CD4-positive, CD25-positive, alpha-beta regulatory T cell (primary cell): Measurements from ENCODE around the gene GNPNAT1. TPM values are rescaled to one million over a fixed set of nuclear protein-coding genes. Genes with fewer than 3 reads are reported as not detected.
"Not testable (repeated sequence)": the region's sequence is repeated elsewhere in the genome, so short reads cannot be mapped to it uniquely, and the experiment has no call there.

Experiments used
- ATAC-seq, 2 donors: fragments of 150-1000 bp; cut with Tn5 transposase; one replicate each; pipeline ENCODE4 v1.10.0; 2021; ENCODE audit warnings: low read depth in 2 of 2, moderate number of reproducible peaks in 2 of 2, moderate library complexity in 1 of 2
- DNase-seq, 3 donors: peaks; one replicate each; pipeline versions ENCODE4 v3.0.0 to v3.0.0-alpha.2; 2012 to 2022; ENCODE audit warnings: mixed read lengths in 1 of 3
- H3K27ac ChIP-seq: one replicate; pipeline ENCODE4 v1.7.0; 2013; ENCODE audit warnings: mild to moderate bottlenecking, low read length; ENCODE audit not compliant: insufficient read depth, poor library complexity, severe bottlenecking
- H3K27me3 ChIP-seq: one replicate; pipeline ENCODE4 v1.7.0; 2013; ENCODE audit warnings: low read length; ENCODE audit not compliant: control insufficient read depth, insufficient read depth
- H3K36me3 ChIP-seq: one replicate; pipeline ENCODE4 v1.7.0; 2013; ENCODE audit warnings: mild to moderate bottlenecking, low read length, moderate library complexity; ENCODE audit not compliant: control insufficient read depth, insufficient read depth
- H3K4me1 ChIP-seq: 2 replicates; pipeline ENCODE4 v1.7.0; 2013; ENCODE audit warnings: mild to moderate bottlenecking, low read length; ENCODE audit not compliant: insufficient read depth, control insufficient read depth, poor library complexity, severe bottlenecking
- H3K4me3 ChIP-seq: one replicate; pipeline ENCODE4 v1.7.0; 2013; ENCODE audit warnings: low read depth, mild to moderate bottlenecking, low read length, moderate library complexity
- H3K9me3 ChIP-seq, 2 experiments: 1 replicate in 1 of 2; 2 replicates in 1 of 2; pipeline ENCODE4 v1.7.0; 2013; ENCODE audit warnings: low read length in 2 of 2, mild to moderate bottlenecking in 1 of 2, moderate library complexity in 1 of 2; ENCODE audit not compliant: control insufficient read depth in 2 of 2
- H3K27ac Mint-ChIP-seq, 3 donors: one replicate each; pipeline ENCODE4 v1.8.0; 2020 to 2022; ENCODE audit warnings: mild to moderate bottlenecking in 3 of 3, mixed read lengths in 3 of 3, moderate library complexity in 2 of 3
- H3K27me3 Mint-ChIP-seq: one replicate; pipeline ENCODE4 v1.8.0; 2022; ENCODE audit warnings: mild to moderate bottlenecking, mixed read lengths
- H3K36me3 Mint-ChIP-seq: one replicate; pipeline ENCODE4 v1.8.0; 2020; ENCODE audit warnings: mixed read lengths
- H3K4me1 Mint-ChIP-seq, 4 donors: one replicate each; pipeline ENCODE4 v1.8.0; 2020 to 2022; ENCODE audit warnings: mixed read lengths in 4 of 4, mild to moderate bottlenecking in 1 of 4
- H3K4me3 Mint-ChIP-seq, 4 donors: one replicate each; pipeline ENCODE4 v1.8.0; 2020 to 2022; ENCODE audit warnings: mild to moderate bottlenecking in 4 of 4, mixed read lengths in 4 of 4, moderate library complexity in 3 of 4
- H3K9me3 Mint-ChIP-seq, 7 donors: one replicate each; pipeline ENCODE4 v1.8.0; 2020 to 2022; ENCODE audit warnings: mixed read lengths in 7 of 7, mild to moderate bottlenecking in 3 of 7, moderate library complexity in 2 of 7
- polyA plus RNA-seq, 4 donors: library from polyadenylated mRNA; unstranded; fragments of 300-500 nt; fragmentation: Illumina TruSeq; gene quantifications; one replicate each; pipeline ENCODE4 v1.2.3, GENCODE V29; 2021
- total RNA-seq: library from RNA; stranded (reverse); gene quantifications from one replicate; pipeline ENCODE4 v1.2.3, GENCODE V29; 2022

The GNPNAT1 gene
- total and polyA plus RNA-seq, 5 donors from 2014 or later: 7.9 to 14.2 (median 13.8) TPM

DNA sequence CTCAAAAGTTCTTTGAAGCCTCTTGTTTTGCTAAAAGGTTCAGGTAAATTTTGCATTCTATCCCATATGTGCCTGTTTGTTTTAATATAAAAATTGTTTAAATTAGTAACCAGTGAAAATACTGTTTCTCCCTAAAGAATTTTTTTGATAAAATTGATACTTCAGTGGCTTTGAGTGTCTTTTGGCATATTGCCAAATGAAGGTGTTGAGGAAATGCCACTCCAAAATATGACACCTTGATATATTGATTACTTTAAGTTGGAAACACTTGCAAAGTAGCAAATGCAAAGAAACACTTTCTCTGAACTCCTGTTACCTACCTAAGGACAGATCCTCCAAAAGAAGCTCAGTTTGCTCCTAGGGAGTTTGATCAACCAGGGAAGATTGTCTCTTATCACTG is 53.0 kb downstream of the GNPNAT1 start:
- peak overlapping the region; percentile 17 to 61 (median 44) for H3K4me3 Mint-ChIP-seq
- H3K9me3 Mint-ChIP-seq: peaks cover 0 to 1% (median 0%) of the 10 kb centered on the region in 7 donors
- peaks cover 35% of the 10 kb centered on the region for H3K36me3 Mint-ChIP-seq
- H3K4me1 ChIP-seq: peaks cover 71% of the 10 kb centered on the region
- no peaks in the 10 kb centered on the region for H3K27me3 ChIP-seq
- H3K27me3 Mint-ChIP-seq: no peaks in the 10 kb centered on the region
- DNase-seq (no peak), ATAC-seq (no peak)
- no peaks in the 10 kb centered on the region for H3K9me3 ChIP-seq
- H3K27ac Mint-ChIP-seq: peak overlapping the region; percentile 65 to 98 (median 69)
- peaks cover 20% of the 10 kb centered on the region for H3K36me3 ChIP-seq
- H3K4me3 ChIP-seq: peak overlapping the region; percentile 47
- peak overlapping the region; percentile 1 for H3K27ac ChIP-seq
- H3K4me1 Mint-ChIP-seq: peaks cover 51 to 97% (median 74%) of the 10 kb centered on the region in 4 donors

DNA sequence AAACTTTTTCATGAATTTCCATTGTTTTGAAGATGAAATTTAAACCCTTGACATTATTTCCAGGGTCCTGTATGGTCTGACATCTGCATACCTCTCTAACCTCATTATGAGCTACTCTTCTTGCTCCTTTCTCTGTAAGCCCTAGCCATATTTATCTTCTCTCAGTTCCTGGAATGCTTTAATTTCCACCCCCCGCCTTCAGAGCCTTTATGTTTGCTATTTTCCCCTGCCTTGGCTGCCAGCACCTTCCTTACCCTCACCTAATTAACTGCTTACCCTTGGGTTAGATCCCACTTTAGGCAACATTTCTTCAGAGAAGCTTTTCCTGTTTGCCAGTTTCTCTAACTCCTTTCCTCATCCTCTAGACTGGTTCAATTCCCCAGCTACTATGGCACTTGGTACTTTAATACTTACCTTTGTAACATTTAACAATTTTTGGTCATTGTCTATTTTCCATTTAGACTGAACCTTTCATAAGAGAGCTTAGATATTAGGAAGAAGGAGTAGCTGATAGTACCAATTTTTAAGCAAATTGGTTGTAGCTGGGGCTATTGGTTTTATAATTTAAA is 55.4 kb downstream of the GNPNAT1 start:
- H3K36me3 ChIP-seq: peaks cover 25% of the 10 kb centered on the region
- Mint-ChIP-seq H3K4me1 (peaks cover 47 to 95% (median 71%) of the 10 kb centered on the region in 4 donors), H3K9me3 (peaks cover 0 to 1% (median 0%) of the 10 kb centered on the region in 7 donors), H3K27me3 (no peaks in the 10 kb centered on the region), H3K27ac (peak overlapping the region; percentile 68 to 84 (median 84)), H3K4me3 (peak overlapping the region; percentile 46 to 81 (median 62)), H3K36me3 (peaks cover 43% of the 10 kb centered on the region)
- peak overlapping the region; percentile 43 for H3K27ac ChIP-seq
- H3K4me3 ChIP-seq: peak overlapping the region; percentile 54
- H3K9me3 ChIP-seq: no peaks in the 10 kb centered on the region
- peak in 1 of 3 donors; percentile 12 for DNase-seq
- H3K27me3 ChIP-seq: no peaks in the 10 kb centered on the region
- peak in 1 of 2 donors; percentile 16 for ATAC-seq
- peaks cover 62% of the 10 kb centered on the region for H3K4me1 ChIP-seq

DNA sequence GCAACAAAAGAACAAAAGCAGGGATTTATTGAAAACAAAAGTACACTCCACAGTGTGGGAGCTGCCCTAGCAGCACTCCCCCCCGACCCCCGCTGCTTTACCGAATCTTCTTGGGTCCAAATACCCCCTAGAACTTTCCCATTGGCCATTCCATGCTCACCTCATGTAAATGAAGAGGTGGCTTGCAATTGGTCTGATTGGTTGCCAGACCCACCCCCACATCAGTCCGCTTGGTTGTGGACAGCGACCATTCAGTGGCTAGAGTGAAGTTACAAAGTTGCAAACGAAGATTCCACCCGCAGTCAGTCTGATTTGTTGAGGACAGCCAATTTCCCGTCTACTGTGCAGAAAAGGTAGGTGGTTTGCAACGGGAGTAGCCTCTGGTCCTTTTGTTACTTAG is 57.6 kb downstream of the GNPNAT1 start:
- Histone ChIP-seq H3K27ac (no peak overlapping the region), H3K27me3 (no peaks in the 10 kb centered on the region), H3K9me3 (no peaks in the 10 kb centered on the region), H3K4me3 (no peak overlapping the region), H3K4me1 (peaks cover 64% of the 10 kb centered on the region), H3K36me3 (peaks cover 25% of the 10 kb centered on the region)
- peaks cover 39 to 80% (median 63%) of the 10 kb centered on the region in 4 donors for H3K4me1 Mint-ChIP-seq
- H3K4me3 Mint-ChIP-seq: peak overlapping the region; percentile 8 to 91 (median 28)
- H3K36me3 Mint-ChIP-seq: peaks cover 32% of the 10 kb centered on the region
- no peaks in the 10 kb centered on the region for H3K27me3 Mint-ChIP-seq
- peaks cover 0 to 1% (median 0%) of the 10 kb centered on the region in 7 donors for H3K9me3 Mint-ChIP-seq
- DNase-seq (no peak), ATAC-seq (no peak)
- H3K27ac Mint-ChIP-seq: peak overlapping the region in 2 of 3 donors; percentile 55 to 83

DNA sequence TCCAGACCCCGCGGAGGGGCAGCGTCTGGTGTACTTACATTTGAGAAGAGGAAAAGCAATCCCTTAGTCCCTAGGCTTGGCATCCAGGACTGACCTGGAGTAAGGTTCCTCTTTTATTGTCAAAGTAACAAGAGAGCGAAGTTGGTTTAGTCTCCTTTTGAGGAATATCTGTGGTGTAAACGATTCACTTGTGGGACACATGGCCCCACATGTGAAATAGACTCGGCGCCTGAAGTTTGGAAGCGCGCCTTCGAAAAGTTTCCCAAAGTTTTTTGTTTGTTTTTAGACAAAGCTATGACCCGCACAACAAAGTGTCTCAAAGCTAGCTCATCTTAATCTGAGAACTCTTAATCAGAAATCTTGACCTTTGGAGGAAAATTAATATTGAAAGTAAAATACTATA is 60.7 kb downstream of the GNPNAT1 start:
- Histone ChIP-seq H3K27me3 (no peaks in the 10 kb centered on the region), H3K9me3 (no peaks in the 10 kb centered on the region), H3K4me3 (peak overlapping the region; percentile 96), H3K4me1 (peaks cover 34% of the 10 kb centered on the region), H3K27ac (peak overlapping the region; percentile 83), H3K36me3 (peaks cover 32% of the 10 kb centered on the region)
- Mint-ChIP-seq H3K9me3 (peaks cover 0 to 1% (median 0%) of the 10 kb centered on the region in 7 donors), H3K4me3 (peak overlapping the region; percentile 91 to 97 (median 94)), H3K27ac (peak overlapping the region; percentile 72 to 93 (median 92)), H3K4me1 (peaks cover 24 to 55% (median 41%) of the 10 kb centered on the region in 4 donors), H3K27me3 (no peaks in the 10 kb centered on the region), H3K36me3 (peaks cover 35% of the 10 kb centered on the region)
- ATAC-seq (no peak), DNase-seq (no peak)

DNA sequence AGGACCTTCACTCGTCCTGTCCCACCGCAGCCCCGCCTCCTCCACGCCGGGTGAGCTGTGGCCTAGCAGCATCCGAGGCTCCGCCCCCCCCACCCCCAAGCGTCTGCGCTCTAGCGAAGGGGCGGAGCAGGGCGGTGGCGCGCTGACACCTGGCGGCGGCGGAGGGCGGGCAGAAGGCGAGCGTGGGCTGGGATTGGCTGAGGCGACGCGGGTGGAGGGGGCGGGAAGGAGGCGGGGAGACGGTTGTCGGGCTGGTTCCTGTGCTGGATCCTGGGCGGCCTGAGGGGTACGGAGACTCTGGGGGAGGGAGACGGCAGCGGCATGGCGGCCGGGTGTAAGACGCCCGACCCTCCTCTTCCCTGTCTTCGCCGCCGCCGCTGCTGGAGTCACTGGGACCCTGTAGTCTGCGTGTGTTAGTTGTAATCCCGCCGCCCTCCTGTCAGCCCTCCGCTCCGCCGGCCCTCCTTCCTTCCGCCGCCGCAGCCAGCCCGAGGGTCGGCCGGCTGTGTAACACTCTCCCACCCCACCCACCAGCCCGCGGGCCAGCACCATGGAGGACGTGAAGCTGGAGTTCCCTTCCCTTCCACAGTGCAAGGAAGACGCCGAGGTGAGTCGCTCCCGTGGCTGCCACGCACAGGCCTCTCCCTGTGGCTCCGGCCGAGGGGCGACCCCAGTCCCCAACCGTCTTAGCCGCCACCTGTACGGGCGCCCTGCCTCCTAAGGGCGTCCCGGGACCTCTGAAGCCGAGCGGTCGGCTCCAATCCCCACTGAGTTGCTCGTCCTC is 61.3 kb downstream of the GNPNAT1 start, which contains the start of gene STYX:
Gene STYX (plus strand): TSS at position 242 of the 784 bp plus-strand sequence. CDS start 309 bp downstream, at position 551.
- ATAC-seq: peak; percentile 96 to 98
- Mint-ChIP-seq H3K4me3 (peak within 1 kb of the TSS; percentile 91 to 97 (median 94)), H3K9me3 (peaks cover 0 to 1% (median 0%) of the 10 kb centered on the region in 7 donors), H3K27me3 (no peaks in the 10 kb centered on the region), H3K27ac (peak within 1 kb of the TSS; percentile 72 to 93 (median 92)), H3K36me3 (peaks cover 34% of the 10 kb centered on the region), H3K4me1 (peaks cover 21 to 54% (median 39%) of the 10 kb centered on the region in 4 donors)
- peak within 1 kb of the TSS; percentile 83 for H3K27ac ChIP-seq
- H3K27me3 ChIP-seq: no peaks in the 10 kb centered on the region
- H3K4me3 ChIP-seq: peak within 1 kb of the TSS; percentile 96
- H3K4me1 ChIP-seq: peaks cover 29% of the 10 kb centered on the region
- peaks cover 36% of the 10 kb centered on the region for H3K36me3 ChIP-seq
- H3K9me3 ChIP-seq: no peaks in the 10 kb centered on the region
- DNase-seq: peak; percentile 95 to 99 (median 99)

GRCh38 chr14:52729585-52729924 is 61.9 kb downstream of the GNPNAT1 start:
- Mint-ChIP-seq H3K4me1 (peaks cover 22 to 55% (median 41%) of the 10 kb centered on the region in 4 donors), H3K36me3 (peaks cover 34% of the 10 kb centered on the region), H3K27ac (peak overlapping the region; percentile 52 to 93 (median 92)), H3K4me3 (peak overlapping the region; percentile 91 to 97 (median 94)), H3K27me3 (no peaks in the 10 kb centered on the region), H3K9me3 (peaks cover 0 to 1% (median 0%) of the 10 kb centered on the region in 7 donors)
- no peak for ATAC-seq
- Histone ChIP-seq H3K4me3 (peak overlapping the region; percentile 96), H3K4me1 (peaks cover 30% of the 10 kb centered on the region), H3K36me3 (peaks cover 42% of the 10 kb centered on the region), H3K27me3 (no peaks in the 10 kb centered on the region), H3K9me3 (no peaks in the 10 kb centered on the region), H3K27ac (peak overlapping the region; percentile 81)
- DNase-seq: no peak

- H3K9me3 Mint-ChIP-seq, H3K9me3 ChIP-seq, H3K27me3 Mint-ChIP-seq, DNase-seq, H3K27me3 ChIP-seq, H3K4me3 ChIP-seq, ATAC-seq: not testable (repeated sequence)
- Mint-ChIP-seq H3K4me1 (peaks cover 22 to 55% (median 39%) of the 10 kb centered on the region in 4 donors), H3K4me3 (peak overlapping the region; percentile 43 to 91 (median 78)), H3K27ac (peak overlapping the region; percentile 7 to 92 (median 49)), H3K36me3 (peaks cover 31% of the 10 kb centered on the region)
- H3K36me3 ChIP-seq: peaks cover 41% of the 10 kb centered on the region
- H3K4me1 ChIP-seq: peaks cover 33% of the 10 kb centered on the region
- H3K27ac ChIP-seq: peak overlapping the region; percentile 81
These were observed 62.4 kb downstream of the GNPNAT1 start for GRCh38 chr14:52729035-52729434.
